K562 (cell line): ENCODE results near the gene RASSF6.

ENCODE experiments used
- EP300 ChIP-seq: IDR thresholded peaks from 2 replicates; pipeline ENCODE4 v1.6.1; 2012; ENCODE audit warnings: low read length, improper control_type of control experiment
- FOXK1 ChIP-seq: sonication (generic); formaldehyde crosslinking; IDR thresholded peaks from 2 replicates; pipeline ENCODE4 v1.8.0; 2022; ENCODE audit warnings: missing genetic modification reagents, mild to moderate bottlenecking, borderline replicate concordance
- MCM5 ChIP-seq: fragments of 450-650 bp; IDR thresholded peaks from 2 replicates; pipeline ENCODE4 v1.6.1; 2016; ENCODE audit warnings: low read depth
- PTTG1 ChIP-seq: fragments of 450-650 bp; IDR thresholded peaks from 2 replicates; pipeline ENCODE4 v1.6.1; 2016; ENCODE audit warnings: low read depth, mild to moderate bottlenecking, missing genetic modification characterization, missing compliant biosample characterization
- TF ChIP-seq, protein P1 (sequence below), 3 experiments: IDR thresholded peaks in 2 of 3; conservative IDR thresholded peaks in 1 of 3; 2 replicates each; pipeline ENCODE4 v1.5.1; 2011 to 2012; ENCODE audit warnings: low read length in 3 of 3, mild to moderate bottlenecking in 3 of 3, control low read depth in 2 of 3, improper control_type of control experiment in 1 of 3, inconsistent platforms in 1 of 3, low read depth in 1 of 3, mixed read lengths in 1 of 3, moderate library complexity in 1 of 3; ENCODE audit not compliant: insufficient read depth in 2 of 3

DNA sequence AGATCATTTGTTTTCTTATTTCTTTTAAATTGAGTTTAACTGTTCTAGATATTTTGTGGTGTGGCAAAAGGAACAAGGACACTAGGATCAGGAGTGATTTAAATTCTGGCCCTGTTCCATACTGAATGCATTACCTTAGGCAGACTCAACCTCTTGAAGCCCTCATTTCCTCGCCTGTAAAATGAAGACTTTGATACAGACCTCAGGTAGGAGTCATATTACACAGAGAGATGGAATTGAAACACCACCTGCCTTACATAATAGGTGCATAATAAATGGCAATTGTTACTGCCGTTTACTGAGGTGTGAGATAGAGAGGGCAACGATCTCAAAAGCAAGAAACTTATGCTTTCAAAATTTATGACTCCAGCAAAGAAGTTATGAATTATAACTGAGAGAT, 28.2 kb upstream of the RASSF6 start:
- TF ChIP-seq EP300 (no peak), PTTG1 (tag) (no peak), FOXK1 (no peak), MCM5 (no peak)
- TF ChIP-seq, protein P1, sequence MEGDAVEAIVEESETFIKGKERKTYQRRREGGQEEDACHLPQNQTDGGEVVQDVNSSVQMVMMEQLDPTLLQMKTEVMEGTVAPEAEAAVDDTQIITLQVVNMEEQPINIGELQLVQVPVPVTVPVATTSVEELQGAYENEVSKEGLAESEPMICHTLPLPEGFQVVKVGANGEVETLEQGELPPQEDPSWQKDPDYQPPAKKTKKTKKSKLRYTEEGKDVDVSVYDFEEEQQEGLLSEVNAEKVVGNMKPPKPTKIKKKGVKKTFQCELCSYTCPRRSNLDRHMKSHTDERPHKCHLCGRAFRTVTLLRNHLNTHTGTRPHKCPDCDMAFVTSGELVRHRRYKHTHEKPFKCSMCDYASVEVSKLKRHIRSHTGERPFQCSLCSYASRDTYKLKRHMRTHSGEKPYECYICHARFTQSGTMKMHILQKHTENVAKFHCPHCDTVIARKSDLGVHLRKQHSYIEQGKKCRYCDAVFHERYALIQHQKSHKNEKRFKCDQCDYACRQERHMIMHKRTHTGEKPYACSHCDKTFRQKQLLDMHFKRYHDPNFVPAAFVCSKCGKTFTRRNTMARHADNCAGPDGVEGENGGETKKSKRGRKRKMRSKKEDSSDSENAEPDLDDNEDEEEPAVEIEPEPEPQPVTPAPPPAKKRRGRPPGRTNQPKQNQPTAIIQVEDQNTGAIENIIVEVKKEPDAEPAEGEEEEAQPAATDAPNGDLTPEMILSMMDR (IDR thresholded peaks at IDR 0.05 in 2 of 3, conservative IDR thresholded peaks at IDR 0.05 in 1 of 3; ENCODE audit: insufficient read depth in 2 of 3, low read depth in 1 of 3, low read length in 3 of 3): no peak
